Suppressor macrophage treated with lipopolysaccharide for 1 hour (primary cell): ENCODE data around the gene UBE3D.

Experiments
- DNase-seq, 3 donors: peaks; one replicate each; pipeline ENCODE4 v3.0.0-alpha.2; 2020 to 2022

The UBE3D gene, protein sequence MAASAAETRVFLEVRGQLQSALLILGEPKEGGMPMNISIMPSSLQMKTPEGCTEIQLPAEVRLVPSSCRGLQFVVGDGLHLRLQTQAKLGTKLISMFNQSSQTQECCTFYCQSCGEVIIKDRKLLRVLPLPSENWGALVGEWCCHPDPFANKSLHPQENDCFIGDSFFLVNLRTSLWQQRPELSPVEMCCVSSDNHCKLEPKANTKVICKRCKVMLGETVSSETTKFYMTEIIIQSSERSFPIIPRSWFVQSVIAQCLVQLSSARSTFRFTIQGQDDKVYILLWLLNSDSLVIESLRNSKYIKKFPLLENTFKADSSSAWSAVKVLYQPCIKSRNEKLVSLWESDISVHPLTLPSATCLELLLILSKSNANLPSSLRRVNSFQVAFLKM

DNA sequence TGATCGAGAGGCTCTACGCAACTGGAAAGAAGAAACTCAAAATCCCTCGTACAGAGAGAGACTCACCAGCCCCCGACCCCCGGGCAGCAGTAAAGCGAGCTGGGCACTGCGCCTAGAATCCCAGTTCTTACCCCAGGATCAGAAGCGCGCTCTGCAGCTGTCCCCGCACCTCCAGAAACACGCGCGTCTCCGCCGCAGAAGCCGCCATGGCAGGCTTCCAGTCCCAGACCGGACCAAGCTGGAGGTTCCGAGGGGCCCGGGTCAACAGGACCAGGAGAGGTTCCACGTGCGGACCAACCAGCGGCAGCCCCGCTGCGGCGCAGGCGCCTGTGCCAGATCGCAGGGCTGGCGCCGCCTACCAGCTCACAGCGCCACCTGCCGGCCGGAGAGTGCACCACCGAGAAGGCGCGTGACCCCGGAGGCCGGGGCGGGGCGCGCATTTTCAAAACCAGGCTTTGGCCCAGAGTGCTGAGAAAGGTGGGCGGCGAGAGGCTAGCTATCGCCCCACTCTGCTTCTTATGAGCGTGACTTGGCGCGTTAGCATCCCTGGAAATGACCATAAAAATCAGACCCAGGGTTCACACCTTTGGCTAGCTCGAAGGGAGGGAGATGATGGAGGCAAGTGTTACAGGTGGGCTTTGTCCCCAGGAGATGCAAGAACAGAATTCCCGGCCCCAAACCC is at the start of gene UBE3D:
Gene UBE3D, minus strand, starts transcription at position 331 of the 682 bp plus-strand sequence. Its CDS starts 123 bp downstream, at position 208.
- peak; percentile 93 to 97 (median 96) for DNase-seq

DNA sequence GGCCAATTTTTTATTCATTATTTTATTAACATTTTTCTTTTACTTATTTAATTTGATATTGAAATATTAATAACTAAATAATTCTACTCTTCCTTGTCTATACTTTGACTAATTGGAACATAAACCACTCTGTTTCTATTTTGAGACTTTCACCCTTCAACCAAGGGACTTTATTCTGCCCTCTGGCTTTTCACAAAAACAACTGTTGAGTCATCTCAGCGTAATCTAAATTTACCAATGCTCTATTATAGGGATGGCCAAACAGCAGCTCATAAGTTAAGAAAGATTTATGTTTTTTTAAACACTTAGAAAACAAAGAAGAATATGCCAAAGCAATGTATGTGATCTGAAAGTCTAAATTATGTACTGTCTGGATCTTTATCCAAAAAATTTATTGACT is 48.5 kb upstream of the UBE3D start:
- DNase-seq = no peak

DNA sequence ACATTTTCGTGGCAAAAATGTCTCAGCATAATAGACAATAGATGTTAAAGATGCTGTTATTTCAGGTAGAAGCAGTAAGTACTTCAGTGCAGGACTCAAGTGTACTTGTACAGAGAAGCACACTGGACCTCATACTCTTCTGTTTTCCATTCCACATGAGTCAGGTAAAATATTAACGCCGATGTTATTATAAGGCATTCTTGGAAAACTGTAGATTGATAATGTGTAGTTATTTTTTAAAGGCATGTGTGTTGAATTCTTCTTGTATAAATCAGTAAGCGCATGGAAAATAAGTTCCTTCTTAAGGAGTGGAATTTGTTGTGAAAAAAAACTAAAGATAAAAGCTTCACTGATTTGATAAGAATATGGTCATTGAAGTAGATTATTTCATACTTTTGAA is 47.6 kb upstream of the UBE3D start:
- DNase-seq = no peak

DNA sequence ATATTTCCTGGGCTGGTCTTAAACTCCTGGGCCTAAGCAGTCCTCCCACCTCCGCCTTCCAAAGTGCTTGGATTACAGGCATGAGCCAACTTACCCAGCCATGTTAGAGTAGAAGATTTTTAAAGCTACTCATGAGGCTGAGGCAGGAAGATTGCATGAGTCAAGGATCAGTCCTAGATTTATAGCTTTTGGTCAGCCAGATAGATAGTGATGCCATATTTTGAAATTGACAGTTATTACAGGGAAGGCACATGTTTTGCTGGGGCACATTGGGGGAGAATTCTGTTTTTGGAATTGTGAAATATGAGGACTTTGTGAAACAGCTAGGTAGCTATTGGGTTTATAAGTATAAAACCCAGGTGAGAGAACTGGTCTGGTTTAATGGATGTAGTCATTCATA is 42.7 kb upstream of the UBE3D start:
- no peak for DNase-seq

DNA sequence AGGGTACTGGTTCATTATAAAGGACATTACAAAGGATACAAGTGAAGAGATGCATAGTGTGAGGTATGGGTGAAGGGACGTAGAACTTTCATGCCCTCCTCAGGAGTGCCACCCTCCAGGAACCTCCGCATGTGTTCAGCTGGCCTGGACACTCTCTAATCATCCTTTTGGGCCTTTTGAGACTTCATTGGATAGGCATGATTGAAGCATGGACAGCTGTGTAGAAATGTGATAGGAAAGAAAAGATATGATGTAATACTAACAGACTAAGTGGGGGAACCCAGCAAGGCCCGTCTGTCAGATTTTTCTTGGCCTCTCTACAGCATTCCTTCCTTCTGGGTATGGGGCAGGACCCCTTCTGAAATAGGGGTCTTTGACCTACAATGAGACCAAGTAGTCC is 32.9 kb upstream of the UBE3D start:
- DNase-seq = no peak

DNA sequence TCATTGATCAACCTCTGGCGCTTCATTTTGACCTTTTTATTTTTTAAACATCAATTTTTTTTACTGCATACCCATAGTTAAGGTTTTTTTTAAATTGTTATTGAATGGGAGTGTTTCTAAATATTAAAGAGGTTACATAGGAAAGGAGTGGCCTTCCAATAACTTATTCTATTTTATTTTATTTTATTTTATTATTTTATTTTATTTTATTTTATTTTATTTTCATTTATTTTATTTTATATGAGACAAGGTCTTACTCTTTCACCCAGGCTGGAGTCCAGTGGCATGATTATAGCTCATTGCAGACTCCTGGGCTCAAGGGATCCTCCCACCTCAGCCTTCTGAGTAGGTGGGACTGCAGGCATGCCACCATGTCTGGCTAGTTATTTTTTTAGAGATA is 32.0 kb upstream of the UBE3D start:
- no peak for DNase-seq

DNA sequence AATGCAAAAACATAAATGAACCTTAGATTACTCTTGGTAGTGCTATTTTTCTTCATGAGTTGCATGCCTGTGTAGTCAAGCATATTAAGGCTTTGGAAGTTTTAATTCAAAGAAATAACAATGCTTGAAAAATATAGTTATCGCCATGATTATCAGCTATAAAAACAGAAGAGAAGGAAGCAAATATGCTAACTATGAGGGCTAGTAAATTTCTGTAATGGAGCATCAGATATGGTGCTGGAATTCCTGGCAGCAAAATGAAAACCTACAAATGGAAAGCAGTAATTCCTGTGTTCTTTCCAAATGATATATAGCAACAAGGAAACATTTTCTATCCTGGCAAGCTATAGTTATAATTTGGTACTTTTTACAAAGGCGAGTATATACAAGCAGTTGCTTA is 31.6 kb upstream of the UBE3D start:
- DNase-seq = no peak

DNA sequence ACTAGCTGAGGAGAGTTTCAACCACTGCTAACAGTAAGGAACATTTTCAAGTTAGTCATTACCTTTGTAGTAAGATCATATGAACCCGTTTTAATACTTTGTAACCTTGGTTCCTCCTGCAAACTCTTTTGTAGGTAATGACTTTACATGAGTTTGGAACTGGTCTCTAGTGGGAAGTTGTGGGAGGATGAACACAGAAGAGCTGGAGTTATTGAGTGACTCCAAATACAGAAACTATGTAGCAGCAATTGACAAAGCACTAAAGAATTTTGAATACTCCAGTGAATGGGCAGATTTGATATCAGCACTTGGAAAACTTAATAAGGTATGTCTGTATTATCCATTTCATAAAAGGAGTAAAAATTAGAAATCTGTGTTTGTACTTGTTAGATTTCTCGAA is 31.1 kb upstream of the UBE3D start:
- no peak for DNase-seq

DNA sequence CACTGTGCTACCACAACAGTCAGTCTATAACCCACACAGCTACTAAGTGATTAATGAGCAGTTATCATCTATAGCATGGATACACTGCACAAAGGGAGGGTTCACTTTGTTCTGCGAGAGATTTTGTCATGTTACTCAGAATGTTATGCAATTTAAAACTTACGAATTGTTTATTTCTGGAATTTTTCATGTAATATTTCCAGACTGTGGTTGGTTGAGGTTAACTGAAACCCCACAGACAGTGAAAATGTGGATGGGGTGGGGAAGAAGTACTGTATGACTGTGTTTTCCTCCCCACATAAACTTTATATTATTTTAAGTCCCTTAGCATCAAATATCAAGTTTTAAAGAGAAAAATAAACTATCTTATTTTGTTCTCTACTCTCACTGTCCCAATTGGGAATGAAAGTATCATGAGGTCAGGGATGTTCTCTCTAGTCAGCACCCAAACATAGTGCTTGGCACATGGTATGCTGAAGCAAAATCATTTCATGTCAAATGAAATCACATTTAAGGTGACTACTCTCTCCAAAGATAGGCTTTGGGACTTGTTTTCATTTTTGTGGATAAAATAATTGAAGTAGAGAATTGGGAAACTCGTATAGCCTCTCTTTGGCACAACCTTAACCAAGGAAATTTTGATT is 27.2 kb upstream of the UBE3D start:
- peak; percentile 33 to 75 (median 64) for DNase-seq

DNA sequence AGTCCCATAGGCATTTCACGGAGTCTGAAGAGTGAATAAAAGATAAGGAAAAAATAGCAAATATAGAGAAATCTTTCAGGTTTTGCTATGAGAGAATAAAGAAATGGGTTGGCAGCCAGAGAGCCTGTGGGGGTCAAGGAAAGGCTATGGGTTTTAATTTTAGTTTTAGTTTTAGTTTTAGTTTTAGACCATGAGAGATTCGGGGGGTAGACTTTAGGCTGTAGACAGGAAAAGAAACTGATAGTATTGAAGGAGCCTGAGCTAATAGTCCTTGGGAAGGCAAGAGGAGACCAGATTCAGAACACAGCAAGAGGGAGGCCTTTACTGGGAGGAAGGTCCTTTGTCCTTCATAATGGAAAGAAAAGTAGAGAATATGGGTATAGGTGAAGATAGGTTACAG is 21.1 kb upstream of the UBE3D start:
- no peak for DNase-seq

DNA sequence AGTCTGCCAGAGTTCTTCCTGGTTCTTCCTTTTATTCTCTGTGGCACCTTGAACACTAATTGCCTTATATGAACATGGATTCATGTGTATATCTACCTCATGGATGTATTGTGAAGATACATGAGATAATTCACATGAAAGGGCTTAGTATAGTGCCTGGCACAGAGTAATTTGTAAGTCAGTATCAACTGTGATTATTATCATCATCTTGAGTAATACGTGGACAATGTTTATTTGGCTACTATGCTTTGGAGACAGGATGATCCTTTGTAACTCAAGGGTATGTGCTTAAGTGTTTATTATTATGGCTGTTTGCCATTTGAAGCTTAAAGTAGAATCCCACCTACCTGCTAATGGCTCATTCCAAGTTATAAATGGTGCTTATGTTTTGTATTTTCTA is 17.8 kb upstream of the UBE3D start:
- no peak for DNase-seq

DNA sequence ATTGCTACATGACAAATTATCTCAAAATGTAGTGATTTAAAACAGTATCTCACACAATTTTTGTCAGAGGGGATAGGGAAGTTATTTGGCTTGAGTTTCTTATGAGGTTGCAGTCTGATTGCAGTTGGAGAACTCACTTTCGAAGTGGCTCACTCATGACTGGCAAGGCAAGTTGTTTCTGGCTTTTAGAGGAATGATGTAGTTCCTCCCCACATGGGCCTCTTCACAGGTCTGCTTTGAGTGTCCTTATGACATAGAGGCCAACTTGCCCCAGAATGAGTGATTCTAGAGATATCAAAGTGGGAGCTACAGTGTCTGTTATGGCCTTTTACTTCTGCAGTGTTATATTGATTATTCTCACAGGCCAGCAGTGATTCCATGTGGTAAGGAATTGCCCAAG is 8.0 kb upstream of the UBE3D start:
- peak; percentile 22 to 33 (median 27) for DNase-seq

DNA sequence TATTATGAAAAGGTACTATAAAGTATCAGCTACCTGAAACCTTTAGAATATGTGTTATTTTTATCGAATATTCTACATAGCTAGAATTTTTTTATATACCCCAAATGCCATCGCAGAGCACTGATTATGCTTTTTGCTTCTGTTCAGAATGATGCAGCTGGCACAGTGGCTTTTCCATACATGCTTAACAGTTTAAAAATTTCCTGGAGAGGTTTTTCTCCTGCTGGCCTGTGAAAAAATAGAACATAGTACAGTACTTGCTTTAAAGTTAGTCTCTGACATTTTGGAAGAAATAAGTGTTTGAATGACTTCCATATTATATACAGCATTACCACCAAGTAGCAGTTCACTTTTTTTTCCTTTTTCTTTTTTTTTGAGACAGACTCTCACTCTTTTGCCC is 7.1 kb upstream of the UBE3D start:
- DNase-seq = no peak

DNA sequence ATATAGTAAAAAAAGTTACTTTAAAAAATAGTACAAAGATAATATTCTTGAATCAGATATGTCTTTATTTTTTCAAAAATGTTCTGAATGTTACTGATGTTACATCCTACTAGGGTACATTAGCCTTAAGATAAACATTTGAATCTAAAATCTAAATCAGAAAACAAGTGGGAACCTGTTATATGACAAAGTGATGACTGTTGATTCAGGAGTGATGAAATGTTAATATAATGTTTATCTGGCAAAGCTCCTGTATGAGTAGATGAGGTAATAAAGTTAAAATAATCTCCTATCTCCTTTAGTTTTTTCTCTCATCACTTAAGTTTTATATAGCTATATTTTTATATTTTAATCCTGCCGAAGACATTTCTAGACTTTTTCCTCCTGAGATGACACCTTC is 6.1 kb upstream of the UBE3D start:
- DNase-seq = no peak

DNA sequence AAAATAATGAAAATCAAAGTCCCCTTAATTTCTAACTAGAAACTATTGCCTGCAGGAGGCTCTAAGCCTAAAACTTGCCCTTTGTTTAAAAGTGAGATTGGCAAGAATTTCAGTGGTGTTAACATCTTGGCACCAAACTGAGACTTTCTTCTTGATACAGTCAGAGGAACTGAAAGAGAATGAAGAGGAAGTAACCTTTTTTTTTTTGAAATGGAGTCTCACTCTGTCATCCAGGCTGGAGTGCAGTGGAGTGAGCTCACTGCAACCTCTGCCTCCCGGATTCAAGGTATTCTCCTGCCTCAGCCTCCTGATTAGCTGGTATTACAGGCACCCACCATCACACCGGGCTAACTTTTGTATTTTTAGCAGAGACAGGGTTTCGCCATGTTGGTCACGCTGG is 5.4 kb upstream of the UBE3D start:
- DNase-seq = peak; percentile 55 to 76 (median 74)

DNA sequence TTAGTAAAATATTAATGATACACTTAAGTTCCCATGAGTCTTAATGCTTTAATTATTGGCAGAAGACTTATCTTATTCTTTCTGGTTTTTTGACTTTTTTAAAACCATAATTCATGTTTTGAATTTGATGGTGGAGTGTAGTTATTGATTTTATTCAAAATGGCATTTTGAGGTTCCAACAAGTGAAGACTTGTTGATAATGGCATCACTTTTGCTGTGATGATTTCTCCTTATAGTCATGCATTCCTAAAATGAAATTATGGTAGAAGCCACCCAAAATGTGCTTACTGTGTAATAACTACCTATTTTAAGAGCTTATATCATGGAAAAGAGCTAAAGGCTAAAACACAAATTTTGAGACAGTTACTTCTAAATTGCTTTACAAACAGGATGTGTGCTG is 4.0 kb upstream of the UBE3D start:
- no peak for DNase-seq

DNA sequence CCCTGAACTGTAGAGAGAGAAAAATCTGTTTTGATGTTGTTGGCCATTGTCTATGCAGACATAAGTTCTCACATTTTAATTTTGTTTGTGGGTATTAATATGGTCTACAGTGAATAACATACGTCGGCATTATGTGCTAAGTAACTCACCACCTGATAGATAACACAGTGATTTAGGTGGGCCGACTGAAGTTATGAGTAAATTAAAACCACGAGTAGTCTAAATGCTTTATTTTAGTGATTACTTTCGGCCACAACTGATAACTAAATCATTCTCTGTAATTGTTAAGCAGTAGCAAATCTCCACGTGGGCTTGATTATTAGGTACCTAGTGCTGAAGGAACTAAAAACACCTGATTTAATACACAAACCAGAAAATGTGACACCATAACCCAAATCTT is 3.0 kb upstream of the UBE3D start:
- no peak for DNase-seq

DNA sequence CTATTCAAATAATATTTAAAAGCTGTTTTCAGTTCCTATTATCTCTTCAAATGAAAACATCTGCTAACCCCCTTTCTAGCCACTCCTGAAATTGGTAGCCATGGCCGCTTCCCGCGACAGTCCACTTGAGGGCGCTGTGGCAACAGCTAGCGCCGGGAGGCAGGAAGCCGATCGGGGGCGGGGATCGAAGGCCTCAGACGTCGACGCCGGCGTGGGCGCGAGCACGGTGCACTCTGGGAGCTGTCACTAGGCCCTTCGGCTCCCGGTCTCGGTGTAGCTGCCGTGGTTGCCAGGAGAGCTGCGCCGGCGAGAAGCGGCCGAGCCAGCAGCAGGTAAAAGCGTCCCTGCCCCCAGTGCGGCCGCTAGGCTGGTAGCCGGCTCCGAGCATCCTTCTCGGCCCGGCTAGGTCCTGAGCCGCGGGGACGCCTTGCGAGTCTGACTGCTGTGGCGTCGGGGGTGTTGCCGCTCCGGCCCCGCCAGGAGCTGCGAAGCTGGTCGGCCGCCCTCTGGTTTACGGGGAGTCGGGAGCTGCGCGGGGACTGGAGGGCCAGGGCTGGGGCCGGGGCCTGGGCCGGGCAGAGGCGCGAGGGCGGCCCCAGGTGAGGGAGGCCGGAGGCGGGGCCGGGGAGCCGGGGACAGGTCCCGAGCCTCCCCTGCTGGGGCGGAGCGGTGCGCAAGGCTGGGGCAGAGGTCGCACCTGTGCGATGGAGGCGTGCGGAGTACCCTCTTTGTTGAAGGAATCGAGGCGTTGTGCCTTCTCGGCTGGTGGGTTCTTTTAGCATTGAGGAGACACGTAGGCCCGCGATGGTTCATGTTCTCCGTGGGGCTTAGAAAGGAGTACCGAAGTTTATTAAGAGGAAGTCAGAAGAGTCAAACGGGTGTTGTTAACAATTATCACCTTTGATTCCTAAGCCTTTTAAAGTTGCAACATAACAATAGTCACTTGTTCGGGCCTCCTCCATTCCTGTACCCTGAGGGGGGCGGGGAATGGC is 2.1 kb upstream of the UBE3D start, which contains the start of gene DOP1A:
Gene DOP1A, plus strand, starts transcription at position 224 of the 992 bp plus-strand sequence. CDS start 29,307 bp downstream, outside the sequence.
- peak; percentile 98 to 100 (median 99) for DNase-seq

DNA sequence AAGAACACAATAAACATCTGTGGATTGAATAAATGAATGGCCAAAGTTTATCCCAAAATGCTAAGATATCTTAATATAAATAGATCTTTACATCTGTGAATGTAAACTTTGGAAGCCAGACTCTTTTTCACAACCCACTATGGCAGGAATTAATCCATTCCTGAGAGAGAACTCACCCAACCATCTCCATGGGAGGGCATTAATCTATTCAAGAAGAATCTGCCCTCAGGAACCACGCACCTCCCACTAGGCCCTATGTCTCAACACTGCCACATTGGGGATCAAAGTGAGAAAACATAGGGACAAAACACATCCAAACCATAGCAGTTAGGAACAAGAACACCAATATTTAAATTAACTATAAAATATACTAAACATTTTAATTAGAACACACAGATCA is 3.4 kb downstream of the UBE3D start:
- no peak for DNase-seq

DNA sequence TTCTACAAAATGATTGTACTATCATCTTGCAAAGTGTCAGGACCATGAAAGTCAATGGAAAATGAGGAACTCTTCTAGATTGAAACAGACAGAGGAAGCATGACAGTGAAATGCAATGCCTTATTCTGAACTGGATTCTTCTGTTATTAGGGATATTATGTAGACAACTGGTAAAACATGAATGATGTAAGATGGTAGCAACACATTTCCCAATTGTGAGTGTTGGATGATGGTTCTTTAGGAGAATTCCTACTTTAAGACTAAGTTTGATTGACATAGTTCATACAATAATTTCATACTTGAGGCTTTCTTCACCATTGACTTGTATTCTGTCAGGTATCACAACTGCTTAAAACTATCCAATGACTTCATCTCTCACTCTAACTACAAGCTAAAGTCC is 4.5 kb downstream of the UBE3D start:
- no peak for DNase-seq

DNA sequence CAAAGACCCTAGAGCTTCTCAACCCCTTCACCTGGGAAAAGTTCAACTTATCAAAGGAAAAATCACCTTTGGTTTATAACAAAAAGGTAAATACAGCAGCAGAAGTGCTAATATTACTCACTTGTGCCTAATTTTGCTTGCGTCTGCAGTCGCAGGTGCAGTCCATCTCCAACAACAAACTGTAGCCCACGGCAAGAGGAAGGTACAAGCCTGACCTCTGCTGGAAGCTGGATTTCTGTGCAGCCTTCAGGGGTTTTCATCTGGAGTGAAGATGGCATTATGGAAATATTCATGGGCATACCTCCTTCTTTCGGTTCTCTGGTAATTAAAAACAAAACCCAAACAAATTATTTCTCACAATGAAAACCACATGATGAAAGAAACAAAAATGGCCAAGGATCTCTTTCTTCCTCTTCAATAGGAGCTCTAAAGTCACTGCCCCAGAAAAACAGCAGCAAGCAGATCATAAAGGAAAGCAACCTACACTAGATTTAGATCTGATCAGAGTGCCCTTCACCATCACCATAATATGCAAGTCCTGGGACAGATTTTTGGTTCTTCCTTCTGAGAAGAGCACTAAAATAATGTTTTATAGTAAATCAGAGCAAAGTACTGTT is 7.8 kb downstream of the UBE3D start:
- peak in 2 of 3 donors; percentile 40 to 45 for DNase-seq

DNA sequence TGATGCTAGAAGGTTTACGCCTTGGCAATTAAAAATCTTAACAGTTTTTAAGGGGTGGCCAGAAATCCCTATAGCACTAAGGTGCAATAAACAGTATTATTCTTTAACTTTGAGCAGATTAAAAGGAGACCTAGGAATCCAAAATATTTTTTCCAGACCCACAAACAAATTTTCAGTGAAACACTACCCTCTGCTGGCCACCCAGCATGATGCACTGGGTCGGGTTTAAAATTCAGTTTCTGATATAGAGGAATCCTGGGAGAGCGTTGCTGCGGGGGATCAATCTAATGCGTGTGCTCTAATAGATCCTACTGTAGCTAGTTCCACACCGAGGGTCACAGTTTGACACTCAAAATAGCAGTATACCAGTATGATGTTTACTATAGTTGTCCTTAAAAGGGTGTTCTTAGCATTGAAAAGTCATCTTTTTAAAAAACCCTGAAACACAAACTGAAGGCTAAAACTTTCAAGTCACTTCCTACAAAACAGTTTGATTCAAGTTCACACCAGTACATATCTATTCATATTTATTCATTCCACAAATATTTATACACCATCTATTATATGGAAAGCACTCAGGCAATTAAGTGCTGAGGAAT is 10.2 kb downstream of the UBE3D start:
- peak; percentile 50 to 65 (median 60) for DNase-seq
